Activated T-helper 2 cell treated with anti-CD3 and anti-CD28 coated beads, Interferon-gamma antibody, Interleukin-2, Interleukin-4, amounts not matched to agents 10 μg/mL and 5 μg/mL and 100 μg/mL, durations not matched to agents 14 hours and 24 hours and 36 hours (primary cell): ENCODE results near the gene UTP18. TPM values are rescaled to one million over a fixed set of nuclear protein-coding genes. Genes with fewer than 3 reads are reported as not detected.

Experiments used
- DNase-seq: peaks from one replicate; pipeline ENCODE4 v3.0.0; 2021; ENCODE audit warnings: low spot score
- H3K27ac Mint-ChIP-seq: one replicate; pipeline ENCODE4 v1.8.0; 2021; ENCODE audit warnings: mixed read lengths
- H3K27me3 Mint-ChIP-seq: one replicate; pipeline ENCODE4 v1.8.0; 2021; ENCODE audit warnings: low read depth, mixed read lengths
- H3K36me3 Mint-ChIP-seq: one replicate; pipeline ENCODE4 v1.8.0; 2021; ENCODE audit warnings: low read depth, mixed read lengths
- H3K4me1 Mint-ChIP-seq: one replicate; pipeline ENCODE4 v1.8.0; 2021; ENCODE audit warnings: low read depth, mixed read lengths
- H3K4me3 Mint-ChIP-seq: one replicate; pipeline ENCODE4 v1.8.0; 2021; ENCODE audit warnings: low read depth, mild to moderate bottlenecking, moderate library complexity, mixed read lengths
- H3K9me3 Mint-ChIP-seq: one replicate; pipeline ENCODE4 v1.8.0; 2021; ENCODE audit warnings: mixed read lengths
- intact Hi-C: fragments of 100-400 bp; cut with micrococcal nuclease; formaldehyde crosslinking; loops from one replicate; pipeline ENCODE4 v1.15.1; 2023
- total RNA-seq: library from RNA; stranded (reverse); gene quantifications from 2 replicates; pipeline ENCODE4 v1.2.3, GENCODE V29; 2022

The UTP18 gene
- total RNA-seq, 1 donor from 2014 or later = 78.7 TPM

- DNase-seq = no peak
- intact Hi-C loops = no loop called here
- Mint-ChIP-seq H3K27me3 (no peaks in the 10 kb centered on the region), H3K36me3 (peaks cover 3% of the 10 kb centered on the region), H3K27ac (no peak overlapping the region), H3K4me3 (no peak overlapping the region), H3K9me3 (no peaks in the 10 kb centered on the region), H3K4me1 (peaks cover 30% of the 10 kb centered on the region)
Measured at GRCh38 chr17:51240275-51240674, 20.1 kb upstream of the UTP18 start.

- H3K36me3 Mint-ChIP-seq = peaks cover 9% of the 10 kb centered on the region
- H3K27me3 Mint-ChIP-seq = no peaks in the 10 kb centered on the region
- H3K4me1 Mint-ChIP-seq = peaks cover 17% of the 10 kb centered on the region
- no peaks in the 10 kb centered on the region for H3K9me3 Mint-ChIP-seq
- intact Hi-C loops = no loop called here
- H3K4me3 Mint-ChIP-seq = no peak overlapping the region
- DNase-seq = no peak
- H3K27ac Mint-ChIP-seq = no peak overlapping the region
Measured at GRCh38 chr17:51244041-51244440, 16.3 kb upstream of the UTP18 start.

GRCh38 chr17:51245535-51245934 lies 14.8 kb upstream of the UTP18 start:
- no peak overlapping the region for H3K27ac Mint-ChIP-seq
- peaks cover 16% of the 10 kb centered on the region for H3K36me3 Mint-ChIP-seq
- no peak overlapping the region for H3K4me3 Mint-ChIP-seq
- DNase-seq = no peak
- H3K4me1 Mint-ChIP-seq = peaks cover 12% of the 10 kb centered on the region
- no peaks in the 10 kb centered on the region for H3K27me3 Mint-ChIP-seq
- intact Hi-C loops = no loop called here
- no peaks in the 10 kb centered on the region for H3K9me3 Mint-ChIP-seq

GRCh38 chr17:51250314-51250840 lies 10.0 kb upstream of the UTP18 start:
- Mint-ChIP-seq H3K27ac (no peak overlapping the region), H3K27me3 (no peaks in the 10 kb centered on the region), H3K36me3 (peaks cover 52% of the 10 kb centered on the region), H3K4me1 (peaks cover 21% of the 10 kb centered on the region), H3K4me3 (no peak overlapping the region), H3K9me3 (no peaks in the 10 kb centered on the region)
- intact Hi-C loops = no loop called here
- no peak for DNase-seq

- DNase-seq = no peak
- intact Hi-C loops = no loop called here
- Mint-ChIP-seq H3K9me3 (no peaks in the 10 kb centered on the region), H3K4me3 (no peak overlapping the region), H3K27ac (peak overlapping the region; percentile 23), H3K36me3 (peaks cover 56% of the 10 kb centered on the region), H3K4me1 (peaks cover 22% of the 10 kb centered on the region), H3K27me3 (no peaks in the 10 kb centered on the region)
Measured at GRCh38 chr17:51251010-51251409, 9.3 kb upstream of the UTP18 start.

GRCh38 chr17:51255673-51256072 lies 4.7 kb upstream of the UTP18 start:
- no peaks in the 10 kb centered on the region for H3K27me3 Mint-ChIP-seq
- intact Hi-C loops = no loop called here
- no peak overlapping the region for H3K4me3 Mint-ChIP-seq
- peaks cover 46% of the 10 kb centered on the region for H3K4me1 Mint-ChIP-seq
- H3K9me3 Mint-ChIP-seq = no peaks in the 10 kb centered on the region
- H3K36me3 Mint-ChIP-seq = peaks cover 64% of the 10 kb centered on the region
- no peak for DNase-seq
- H3K27ac Mint-ChIP-seq = no peak overlapping the region

GRCh38 chr17:51256101-51256500 lies 4.2 kb upstream of the UTP18 start:
- intact Hi-C loops = no loop called here
- Mint-ChIP-seq H3K4me1 (peaks cover 42% of the 10 kb centered on the region), H3K4me3 (no peak overlapping the region), H3K27ac (no peak overlapping the region), H3K36me3 (peaks cover 59% of the 10 kb centered on the region), H3K9me3 (no peaks in the 10 kb centered on the region), H3K27me3 (no peaks in the 10 kb centered on the region)
- DNase-seq = no peak

- intact Hi-C loops = no loop called here
- H3K4me3 Mint-ChIP-seq = no peak overlapping the region
- H3K9me3 Mint-ChIP-seq = no peaks in the 10 kb centered on the region
- H3K4me1 Mint-ChIP-seq = peaks cover 44% of the 10 kb centered on the region
- no peak for DNase-seq
- peaks cover 59% of the 10 kb centered on the region for H3K36me3 Mint-ChIP-seq
- H3K27me3 Mint-ChIP-seq = no peaks in the 10 kb centered on the region
- H3K27ac Mint-ChIP-seq = no peak overlapping the region
Measured at GRCh38 chr17:51257150-51258081, 2.9 kb upstream of the UTP18 start.

GRCh38 chr17:51258756-51259563 lies 1.4 kb upstream of the UTP18 start:
- no peaks in the 10 kb centered on the region for H3K27me3 Mint-ChIP-seq
- DNase-seq = no peak
- intact Hi-C loops = no loop called here
- peak overlapping the region; percentile 88 for H3K4me3 Mint-ChIP-seq
- H3K36me3 Mint-ChIP-seq = peaks cover 58% of the 10 kb centered on the region
- H3K27ac Mint-ChIP-seq = peak overlapping the region; percentile 56
- no peaks in the 10 kb centered on the region for H3K9me3 Mint-ChIP-seq
- H3K4me1 Mint-ChIP-seq = peaks cover 53% of the 10 kb centered on the region

- Mint-ChIP-seq H3K9me3 (no peaks in the 10 kb centered on the region), H3K4me1 (peaks cover 48% of the 10 kb centered on the region), H3K27ac (peak within 1 kb of the TSS; percentile 97), H3K4me3 (peak within 1 kb of the TSS; percentile 88), H3K36me3 (peaks cover 56% of the 10 kb centered on the region), H3K27me3 (no peaks in the 10 kb centered on the region)
- peak; percentile 92 for DNase-seq
- intact Hi-C loops = loop anchor here (1.0 to 10.0 kb wide), 4 partner anchors 92 to 165 kb away; partner anchors contain the start of genes NME1 and NME2
Measured at GRCh38 chr17:51259564-51260236, 646 bp upstream of the UTP18 start, which contains the start of gene MBTD1. Gene MBTD1 (minus strand): TSS chr17:51260049. CDS start chr17:51225161, 34,888 bp downstream.

GRCh38 chr17:51261024-51261963 lies 948 bp downstream of the UTP18 start:
- Mint-ChIP-seq H3K4me1 (peaks cover 47% of the 10 kb centered on the region), H3K9me3 (no peaks in the 10 kb centered on the region), H3K4me3 (peak overlapping the region; percentile 88), H3K36me3 (peaks cover 60% of the 10 kb centered on the region), H3K27me3 (no peaks in the 10 kb centered on the region), H3K27ac (peak overlapping the region; percentile 46)
- DNase-seq = no peak
- intact Hi-C loops = loop anchor here (5.0 to 10.0 kb wide), 2 partner anchors 94 to 164 kb away; partner anchors contain the start of gene NME2
